ENCODE results near the gene ANKRD17. TPM values are rescaled to one million over a fixed set of nuclear protein-coding genes. Genes with fewer than 3 reads are reported as not detected.
A peak's percentile ranks its signal among the peaks of the same experiment; 100 is the strongest.

Gene ANKRD17
- total RNA-seq, 1 experiment from 2014 or later = 66.8 TPM

- H3K36me3 Mint-ChIP-seq (ENCODE audit: insufficient read depth, unreplicated experiment) = peaks cover 57% of the 10 kb centered on the region
- Histone ChIP-seq H3K9me3 (no peaks in the 10 kb centered on the region), H3K27me3 (replicated peaks; ENCODE audit: control insufficient read depth, insufficient read depth, low read length) (no peaks in the 10 kb centered on the region), H3K4me1 (no peaks in the 10 kb centered on the region), H3K36me3 (ENCODE audit: control insufficient read depth, insufficient read depth, low read length) (peaks cover 2% of the 10 kb centered on the region; the same call in 1 of the 2 replicates), H3K4me3 (ENCODE audit: low read depth, low read length) (no peak overlapping the region)
- no peak overlapping the region for H3K27ac Mint-ChIP-seq (ENCODE audit: unreplicated experiment)
- ChIA-PET POLR2A (no interaction called here), CTCF (no interaction called here)
- BruUV-seq (replicated peaks) = no TSS peak
- DNase-seq = no peak
- H3K27me3 Mint-ChIP-seq (ENCODE audit: insufficient read depth, unreplicated experiment) = no peaks in the 10 kb centered on the region
- intact Hi-C loops (cut with micrococcal nuclease; ENCODE audit: unreplicated experiment) = no loop called here
- no peaks in the 10 kb centered on the region for H3K9me3 Mint-ChIP-seq (ENCODE audit: unreplicated experiment)
- TF ChIP-seq, protein P1, sequence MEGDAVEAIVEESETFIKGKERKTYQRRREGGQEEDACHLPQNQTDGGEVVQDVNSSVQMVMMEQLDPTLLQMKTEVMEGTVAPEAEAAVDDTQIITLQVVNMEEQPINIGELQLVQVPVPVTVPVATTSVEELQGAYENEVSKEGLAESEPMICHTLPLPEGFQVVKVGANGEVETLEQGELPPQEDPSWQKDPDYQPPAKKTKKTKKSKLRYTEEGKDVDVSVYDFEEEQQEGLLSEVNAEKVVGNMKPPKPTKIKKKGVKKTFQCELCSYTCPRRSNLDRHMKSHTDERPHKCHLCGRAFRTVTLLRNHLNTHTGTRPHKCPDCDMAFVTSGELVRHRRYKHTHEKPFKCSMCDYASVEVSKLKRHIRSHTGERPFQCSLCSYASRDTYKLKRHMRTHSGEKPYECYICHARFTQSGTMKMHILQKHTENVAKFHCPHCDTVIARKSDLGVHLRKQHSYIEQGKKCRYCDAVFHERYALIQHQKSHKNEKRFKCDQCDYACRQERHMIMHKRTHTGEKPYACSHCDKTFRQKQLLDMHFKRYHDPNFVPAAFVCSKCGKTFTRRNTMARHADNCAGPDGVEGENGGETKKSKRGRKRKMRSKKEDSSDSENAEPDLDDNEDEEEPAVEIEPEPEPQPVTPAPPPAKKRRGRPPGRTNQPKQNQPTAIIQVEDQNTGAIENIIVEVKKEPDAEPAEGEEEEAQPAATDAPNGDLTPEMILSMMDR (IDR thresholded peaks at IDR 0.05; ENCODE audit: insufficient read depth in 1 of 2, low read depth in 1 of 2, low read length in 1 of 2, severe bottlenecking in 1 of 2, unreplicated experiment in 1 of 2) = no peak
- no peaks in the 10 kb centered on the region for H3K4me1 Mint-ChIP-seq (ENCODE audit: low read depth, unreplicated experiment)
- H3K4me3 Mint-ChIP-seq (ENCODE audit: unreplicated experiment) = no peak overlapping the region
Observed at GRCh38 chr4:73152893-73153292, 105.7 kb downstream of the ANKRD17 start.

DNA sequence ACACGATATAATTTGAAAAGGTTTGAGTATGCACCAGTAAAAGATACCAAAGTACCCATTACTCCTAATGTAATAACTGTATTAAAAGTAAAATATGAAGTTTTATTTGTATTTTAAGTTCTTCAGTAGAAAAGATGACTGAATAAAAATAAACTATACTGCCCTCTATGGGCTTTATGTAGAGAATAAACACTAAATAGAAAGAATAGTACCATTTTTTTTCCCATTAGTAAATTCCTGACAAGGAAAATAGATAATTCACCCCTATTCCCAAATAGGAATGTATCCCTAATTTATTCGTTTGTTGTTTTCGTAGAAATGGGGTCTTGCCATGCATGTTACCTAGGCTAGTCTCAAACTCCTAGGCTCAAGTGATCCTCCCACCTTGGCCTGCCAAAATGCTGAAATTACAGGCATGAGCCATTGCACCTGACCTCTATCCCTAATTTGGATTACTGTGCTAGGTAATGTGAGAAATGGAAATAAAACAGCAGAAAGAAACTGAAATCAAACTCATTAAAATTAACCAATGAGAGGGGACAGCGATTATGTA lies 115.5 kb downstream of the ANKRD17 start:
- Histone ChIP-seq H3K36me3 (ENCODE audit: control insufficient read depth, insufficient read depth, low read length) (peaks cover 1% of the 10 kb centered on the region; the same call in 1 of the 2 replicates), H3K9me3 (no peaks in the 10 kb centered on the region), H3K27me3 (replicated peaks; ENCODE audit: control insufficient read depth, insufficient read depth, low read length) (no peaks in the 10 kb centered on the region), H3K4me3 (ENCODE audit: low read depth, low read length) (no peak overlapping the region), H3K4me1 (no peaks in the 10 kb centered on the region)
- Mint-ChIP-seq H3K4me1 (ENCODE audit: low read depth, unreplicated experiment) (no peaks in the 10 kb centered on the region), H3K36me3 (ENCODE audit: insufficient read depth, unreplicated experiment) (peaks cover 55% of the 10 kb centered on the region), H3K27ac (ENCODE audit: unreplicated experiment) (no peak overlapping the region), H3K27me3 (ENCODE audit: insufficient read depth, unreplicated experiment) (no peaks in the 10 kb centered on the region), H3K9me3 (ENCODE audit: unreplicated experiment) (no peaks in the 10 kb centered on the region), H3K4me3 (ENCODE audit: unreplicated experiment) (no peak overlapping the region)
- DNase-seq = no peak
- TF ChIP-seq, protein P1 (IDR thresholded peaks at IDR 0.05; ENCODE audit: insufficient read depth in 1 of 2, low read depth in 1 of 2, low read length in 1 of 2, severe bottlenecking in 1 of 2, unreplicated experiment in 1 of 2) = peak in 1 of 2 experiments; percentile 21
- POLR2A ChIA-PET = no interaction called here
- no TSS peak for BruUV-seq (replicated peaks)
- CTCF ChIA-PET = no interaction called here
- intact Hi-C loops (cut with micrococcal nuclease; ENCODE audit: unreplicated experiment) = no loop called here

DNA sequence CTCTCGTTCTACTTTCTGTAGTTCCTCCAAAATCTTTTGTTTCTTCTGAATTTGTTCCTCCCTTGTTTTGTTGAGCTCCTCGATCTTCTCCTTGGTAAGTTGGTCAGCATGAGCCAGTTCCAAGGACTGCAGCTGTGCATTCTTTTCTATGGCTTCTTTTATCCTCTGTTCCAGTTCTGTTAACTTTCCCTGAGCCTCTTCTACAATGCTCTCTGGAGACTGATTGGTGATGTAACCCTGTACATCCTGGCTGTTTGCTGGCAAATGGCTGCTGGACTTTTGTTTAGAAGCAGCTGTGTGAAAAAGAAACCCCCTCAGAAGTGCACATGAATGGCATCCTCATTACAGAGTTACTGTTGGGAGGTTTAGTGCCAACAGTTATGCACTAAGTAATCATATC lies 118.6 kb downstream of the ANKRD17 start:
- Mint-ChIP-seq H3K4me1 (ENCODE audit: low read depth, unreplicated experiment) (no peaks in the 10 kb centered on the region), H3K27me3 (ENCODE audit: insufficient read depth, unreplicated experiment) (no peaks in the 10 kb centered on the region), H3K36me3 (ENCODE audit: insufficient read depth, unreplicated experiment) (peaks cover 42% of the 10 kb centered on the region), H3K4me3 (ENCODE audit: unreplicated experiment) (no peak overlapping the region), H3K27ac (ENCODE audit: unreplicated experiment) (no peak overlapping the region), H3K9me3 (ENCODE audit: unreplicated experiment) (no peaks in the 10 kb centered on the region)
- Histone ChIP-seq H3K27me3 (replicated peaks; ENCODE audit: control insufficient read depth, insufficient read depth, low read length) (no peaks in the 10 kb centered on the region), H3K4me1 (no peaks in the 10 kb centered on the region), H3K9me3 (no peaks in the 10 kb centered on the region), H3K4me3 (ENCODE audit: low read depth, low read length) (no peak overlapping the region), H3K36me3 (ENCODE audit: control insufficient read depth, insufficient read depth, low read length) (peaks cover 1% of the 10 kb centered on the region; the same call in 1 of the 2 replicates)
- no peak for DNase-seq
- CTCF ChIA-PET = no interaction called here
- POLR2A ChIA-PET = no interaction called here
- intact Hi-C loops (cut with micrococcal nuclease; ENCODE audit: unreplicated experiment) = no loop called here
- BruUV-seq (replicated peaks) = no TSS peak
- TF ChIP-seq, protein P1 (IDR thresholded peaks at IDR 0.05; ENCODE audit: insufficient read depth in 1 of 2, low read depth in 1 of 2, low read length in 1 of 2, severe bottlenecking in 1 of 2, unreplicated experiment in 1 of 2) = no peak

All from Caco-2 (cell line).